GM12878 (cell line): Measurements from ENCODE around the gene NSUN7. TPM values are rescaled to one million over a fixed set of nuclear protein-coding genes. Genes with fewer than 3 reads are reported as not detected.
A peak's percentile ranks its signal among the peaks of the same experiment; 100 is the strongest.

Source experiments
- ATAC-seq: fragments of 200-7000 bp; cut with Tn5 transposase; 3 replicates; pipeline ENCODE4 v1.9.1; 2020; ENCODE audit warnings: mild to moderate bottlenecking, moderate library complexity
- BruUV-seq: library from RNA; stranded (reverse); fragments of 400-500 nt; replicated peaks from 2 replicates; lab custom pipeline; 2021; lab: Mats Ljungman, UMichigan
- CTCF ChIA-PET: fragments of 300-600 bp; sonication (Branson Sonifier 250); formaldehyde crosslinking; extraction: SDS; loops from one replicate; lab custom pipeline; 2021; ENCODE audit warnings: inconsistent platforms; lab: Yijun Ruan, JAX
- POLR2A ChIA-PET: fragments of 350-600 bp; formaldehyde crosslinking; extraction: SDS; loops from one replicate; lab custom pipeline; 2021; ENCODE audit warnings: inconsistent platforms; lab: Charles Lee
- RAD21 ChIA-PET: fragments of 300-600 bp; sonication (Branson Sonifier 250); formaldehyde crosslinking; loops from one replicate; lab custom pipeline; 2023; ENCODE audit warnings: antibody characterized with exemption; ENCODE audit not compliant: unreplicated experiment; lab: Charles Lee
- SMC1A ChIA-PET: fragments of 300-600 bp; sonication (Branson Sonifier 250); formaldehyde crosslinking; loops from one replicate; lab custom pipeline; 2023; ENCODE audit not compliant: unreplicated experiment, uncharacterized antibody; lab: Charles Lee
- DNase-seq: peaks from one replicate; pipeline ENCODE4 v3.0.0-alpha.2; 2011; ENCODE audit warnings: low read depth, low spot score
- FAIRE-seq: peaks from 3 replicates; lab custom pipeline; 2011; peaks lifted over from hg19 to GRCh38; lab: Jason Lieb, UNC
- H2AFZ ChIP-seq: 2 replicates; pipeline ENCODE4 v1.6.0; 2011; ENCODE audit warnings: low read depth, low read length, control low read depth; ENCODE audit not compliant: control insufficient read depth
- H3K27ac ChIP-seq: 2 replicates; pipeline ENCODE4 v1.5.1; 2011; ENCODE audit warnings: control low read depth; ENCODE audit not compliant: control insufficient read depth, insufficient read depth
- H3K27me3 ChIP-seq, 2 experiments: replicated peaks in 1 of 2; 2 replicates each; pipeline versions ENCODE4 v1.6.0 to v1.6.1; 2011; ENCODE audit warnings: low read length in 1 of 2; ENCODE audit not compliant: control insufficient read depth in 2 of 2, insufficient read depth in 2 of 2
- H3K36me3 ChIP-seq, 2 experiments: 2 replicates each; pipeline ENCODE4 v1.5.1; 2011; ENCODE audit warnings: low read length in 1 of 2; ENCODE audit not compliant: control insufficient read depth in 2 of 2, insufficient read depth in 2 of 2
- H3K4me1 ChIP-seq: 2 replicates; pipeline ENCODE4 v1.6.1; 2011; ENCODE audit warnings: mild to moderate bottlenecking, low read length, moderate library complexity, mixed read lengths; ENCODE audit not compliant: control insufficient read depth, insufficient read depth
- H3K4me2 ChIP-seq: 2 replicates; pipeline ENCODE4 v1.6.0; 2011; ENCODE audit warnings: control low read depth; ENCODE audit not compliant: control insufficient read depth, insufficient read depth
- H3K4me3 ChIP-seq: fragments of 200-600 bp; sonication (generic); 2 replicates; pipeline ENCODE4 v1.5.1; 2016
- H3K79me2 ChIP-seq: 2 replicates; pipeline ENCODE4 v1.6.0; 2011; ENCODE audit warnings: low read length; ENCODE audit not compliant: control insufficient read depth, insufficient read depth
- H3K9ac ChIP-seq: 2 replicates; pipeline ENCODE4 v1.8.0; 2011; ENCODE audit warnings: low read length, control low read depth, mixed read lengths; ENCODE audit not compliant: control insufficient read depth, insufficient read depth
- H3K9me3 ChIP-seq: replicated peaks from 3 replicates; pipeline ENCODE4 v1.5.1; 2011; ENCODE audit warnings: mild to moderate bottlenecking, low read length; ENCODE audit not compliant: control insufficient read depth, insufficient read depth
- H4K20me1 ChIP-seq: 2 replicates; pipeline ENCODE4 v1.6.0; 2011; ENCODE audit not compliant: control insufficient read depth, insufficient read depth
- ATF7 ChIP-seq: fragments of 450-650 bp; IDR thresholded peaks from 2 replicates; pipeline ENCODE4 v1.6.1; 2016; ENCODE audit warnings: low read depth, mild to moderate bottlenecking
- DPF2 ChIP-seq: fragments of 450-650 bp; IDR thresholded peaks from 2 replicates; pipeline ENCODE4 v1.6.1; 2017; ENCODE audit warnings: mild to moderate bottlenecking
- NFIC ChIP-seq: IDR thresholded peaks from 2 replicates; pipeline ENCODE4 v1.6.1; 2012; ENCODE audit warnings: low read depth, mild to moderate bottlenecking, inconsistent platforms, low read length, moderate library complexity
- NFYB ChIP-seq: IDR thresholded peaks from 2 replicates; pipeline ENCODE4 v1.6.1; 2011; ENCODE audit warnings: low read depth, mild to moderate bottlenecking, low read length, improper control_type of control experiment, moderate library complexity; ENCODE audit not compliant: insufficient read depth
- NRF1 ChIP-seq: conservative IDR thresholded peaks from 2 replicates; pipeline ENCODE4 v1.6.1; 2011; ENCODE audit warnings: mild to moderate bottlenecking, low read depth, low read length, improper control_type of control experiment
- PKNOX1 ChIP-seq: fragments of 450-650 bp; IDR thresholded peaks from 2 replicates; pipeline ENCODE4 v1.6.1; 2016; ENCODE audit warnings: mild to moderate bottlenecking
- RAD21 ChIP-seq: IDR thresholded peaks from 2 replicates; pipeline ENCODE4 v1.6.1; 2011; ENCODE audit warnings: mild to moderate bottlenecking, low read depth, low read length, moderate library complexity; ENCODE audit not compliant: insufficient read depth
- RCOR1 ChIP-seq: conservative IDR thresholded peaks from 2 replicates; pipeline ENCODE4 v1.6.1; 2012; ENCODE audit warnings: low read depth, low read length, improper control_type of control experiment
- SMARCA5 ChIP-seq: fragments of 450-650 bp; IDR thresholded peaks from 2 replicates; pipeline ENCODE4 v1.6.1; 2017; ENCODE audit warnings: mild to moderate bottlenecking
- SMC3 ChIP-seq: IDR thresholded peaks from 2 replicates; pipeline ENCODE4 v1.6.1; 2011; ENCODE audit warnings: low read length, improper control_type of control experiment, borderline replicate concordance
- TCF12 ChIP-seq: IDR thresholded peaks from 2 replicates; pipeline ENCODE4 v1.6.1; 2011; ENCODE audit warnings: low read depth, mild to moderate bottlenecking, low read length
- YY1 ChIP-seq: IDR thresholded peaks from 2 replicates; pipeline ENCODE4 v1.6.1; 2011; ENCODE audit warnings: low read depth, mild to moderate bottlenecking, low read length
- ZBTB11 ChIP-seq: fragments of 450-650 bp; formaldehyde crosslinking; IDR thresholded peaks from 2 replicates; pipeline ENCODE4 v1.5.0; 2022; ENCODE audit warnings: mild to moderate bottlenecking, missing genetic modification characterization
- ZNF384 ChIP-seq: IDR thresholded peaks from 2 replicates; pipeline ENCODE4 v1.6.1; 2012; ENCODE audit warnings: low read depth, mild to moderate bottlenecking, low read length, improper control_type of control experiment, borderline replicate concordance
- WGBS: methylation state at CpG from one replicate; pipeline ENCODE4 v1.1.6; 2016; ENCODE audit warnings: low lambda C conversion rate; ENCODE audit not compliant: insufficient replicate concordance, insufficient coverage; ENCODE audit errors: missing lambda C conversion rate; 5-methylcytosine and 5-hydroxymethylcytosine counted together
- in situ Hi-C: fragments of 300-500 bp; cut with MboI; formaldehyde crosslinking; loops from 9 replicates; pipeline ENCODE4 v1.14.3; 2018; ENCODE audit warnings: mixed read lengths
- intact Hi-C: fragments of 100-400 bp; cut with micrococcal nuclease; formaldehyde crosslinking; loops from one replicate; pipeline ENCODE4 v1.14.2; 2022; ENCODE audit not compliant: unreplicated experiment
- polyA plus RNA-seq, 11 experiments: library from polyadenylated mRNA; depleted of rRNA in 4 of 11; unstranded in 6 of 11; stranded (reverse) in 5 of 11; fragments of >200 nt; fragmentation: Nextera tagmentation in 4 of 11; fragmentation: Illumina TruSeq in 1 of 11; extraction: Ambion mirVana in 4 of 11; extraction: Trizol in 1 of 11; gene quantifications; 1 replicate in 1 of 11; 2 replicates in 10 of 11; pipeline versions ENCODE4 v1.2.1 to v1.2.3, GENCODE V29; 2011 to 2016; ENCODE audit warnings: inconsistent platforms in 2 of 11, missing spikeins in 2 of 11, low read depth in 1 of 11
- total RNA-seq, 4 experiments: library from RNA; depleted of rRNA in 3 of 4; stranded (reverse); fragments of >200 nt in 3 of 4; fragmentation: Illumina TruSeq in 1 of 4; extraction: Trizol in 1 of 4; gene quantifications; 2 replicates each; pipeline versions ENCODE4 v1.2.1 to v1.2.3, GENCODE V29; 2013 to 2021
- TF ChIP-seq, protein P1 (sequence below): IDR thresholded peaks from 2 replicates; pipeline ENCODE4 v1.6.1; 2011; ENCODE audit warnings: low read depth, mild to moderate bottlenecking, low read length, moderate library complexity, borderline replicate concordance; ENCODE audit errors: extremely low read depth
- TF ChIP-seq, protein P2 (sequence below), 3 experiments: IDR thresholded peaks in 2 of 3; conservative IDR thresholded peaks in 1 of 3; 2 replicates each; pipeline ENCODE4 v1.5.1; 2011; ENCODE audit warnings: low read depth in 3 of 3, low read length in 3 of 3, mild to moderate bottlenecking in 3 of 3, control low read depth in 2 of 3, moderate library complexity in 2 of 3, inconsistent platforms in 1 of 3, mixed read lengths in 1 of 3; ENCODE audit not compliant: control insufficient read depth in 2 of 3, insufficient read depth in 1 of 3; ENCODE audit errors: extremely low read depth in 1 of 3

The NSUN7 gene
- total and polyA plus RNA-seq, 10 of the 15 experiments (the other 5 are each of a cell fraction or from before 2014, with no cell fraction given): 0.02 to 0.21 (median 0.15) TPM; not detected in 3

GRCh38 chr4:40843696-40844095 is 93.9 kb downstream of the NSUN7 start:
- POLR2A ChIA-PET: no interaction called here
- H3K27me3 ChIP-seq: no peaks in the 10 kb centered on the region
- H3K36me3 ChIP-seq: no peaks in the 10 kb centered on the region
- no peak for DNase-seq
- SMC1A ChIA-PET: interaction anchor here (0.6 to 9.4 kb wide), 5 partner anchors 8 to 518 kb away, joined by 3 to 133 read pairs (median 3); no protein-coding TSS in a partner anchor
- RAD21 ChIA-PET: interaction anchor here (0.7 to 1.6 kb wide), 3 partner anchors 57 to 519 kb away, joined by 3 to 9 read pairs (median 6); no protein-coding TSS in a partner anchor
- H3K9ac ChIP-seq: no peak overlapping the region
- H4K20me1 ChIP-seq: no peaks in the 10 kb centered on the region
- CTCF ChIA-PET: interaction anchor here (0.6 to 11.5 kb wide), 17 partner anchors 10 to 528 kb away, joined by 3 to 224 read pairs (median 4); no protein-coding TSS in a partner anchor
- 11% methylated on average over 1 of the region's 1 CpG for WGBS
- peaks cover 15% of the 10 kb centered on the region for H3K4me1 ChIP-seq
- peak; percentile 79 for ATAC-seq
- no peak overlapping the region for H2AFZ ChIP-seq
- BruUV-seq: no TSS peak
- no peak overlapping the region for H3K27ac ChIP-seq
- FAIRE-seq: no peak
- intact Hi-C loops (loop anchor here (1.0 to 5.0 kb wide), 2 partner anchors 54 to 106 kb away; no protein-coding TSS in a partner anchor), in situ Hi-C loops (loop anchor here (5.0 kb wide), 1 partner anchor 111 kb away; no protein-coding TSS in a partner anchor)
- H3K4me2 ChIP-seq: no peak overlapping the region
- no peak overlapping the region for H3K4me3 ChIP-seq
- H3K79me2 ChIP-seq: no peaks in the 10 kb centered on the region
- TF ChIP-seq YY1: 0 out of 2 replicates have a peak, but pooled peaks have one; percentile 41
- peak; percentile 64 for TF ChIP-seq SMC3
- no peak for TF ChIP-seq ZNF384
- TF ChIP-seq PKNOX1: no peak
- TF ChIP-seq, protein P1, sequence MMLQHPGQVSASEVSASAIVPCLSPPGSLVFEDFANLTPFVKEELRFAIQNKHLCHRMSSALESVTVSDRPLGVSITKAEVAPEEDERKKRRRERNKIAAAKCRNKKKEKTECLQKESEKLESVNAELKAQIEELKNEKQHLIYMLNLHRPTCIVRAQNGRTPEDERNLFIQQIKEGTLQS: no peak
- no peak for TF ChIP-seq TCF12
- TF ChIP-seq NFYB: no peak
- TF ChIP-seq SMARCA5: peak; percentile 90
- no peak for TF ChIP-seq RCOR1
- peak; percentile 80 for TF ChIP-seq RAD21
- no peak for TF ChIP-seq DPF2
- no peak for TF ChIP-seq NFIC
- no peak for TF ChIP-seq ZBTB11 (CRISPR knock-in tag)
- no peak for TF ChIP-seq NRF1
- TF ChIP-seq ATF7: no peak
- TF ChIP-seq, protein P2, sequence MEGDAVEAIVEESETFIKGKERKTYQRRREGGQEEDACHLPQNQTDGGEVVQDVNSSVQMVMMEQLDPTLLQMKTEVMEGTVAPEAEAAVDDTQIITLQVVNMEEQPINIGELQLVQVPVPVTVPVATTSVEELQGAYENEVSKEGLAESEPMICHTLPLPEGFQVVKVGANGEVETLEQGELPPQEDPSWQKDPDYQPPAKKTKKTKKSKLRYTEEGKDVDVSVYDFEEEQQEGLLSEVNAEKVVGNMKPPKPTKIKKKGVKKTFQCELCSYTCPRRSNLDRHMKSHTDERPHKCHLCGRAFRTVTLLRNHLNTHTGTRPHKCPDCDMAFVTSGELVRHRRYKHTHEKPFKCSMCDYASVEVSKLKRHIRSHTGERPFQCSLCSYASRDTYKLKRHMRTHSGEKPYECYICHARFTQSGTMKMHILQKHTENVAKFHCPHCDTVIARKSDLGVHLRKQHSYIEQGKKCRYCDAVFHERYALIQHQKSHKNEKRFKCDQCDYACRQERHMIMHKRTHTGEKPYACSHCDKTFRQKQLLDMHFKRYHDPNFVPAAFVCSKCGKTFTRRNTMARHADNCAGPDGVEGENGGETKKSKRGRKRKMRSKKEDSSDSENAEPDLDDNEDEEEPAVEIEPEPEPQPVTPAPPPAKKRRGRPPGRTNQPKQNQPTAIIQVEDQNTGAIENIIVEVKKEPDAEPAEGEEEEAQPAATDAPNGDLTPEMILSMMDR (IDR thresholded peaks at IDR 0.05 in 2 of 3, conservative IDR thresholded peaks at IDR 0.05 in 1 of 3; ENCODE audit: control insufficient read depth in 2 of 3, extremely low read depth in 1 of 3, insufficient read depth in 1 of 3, low read depth in 3 of 3, low read length in 3 of 3): peak; percentile 54 to 70 (median 64)
- no peaks in the 10 kb centered on the region for H3K9me3 ChIP-seq
